HG03575 (cell line): Measurements from ENCODE around the gene SH3BP4.
"Not testable (repeated sequence)": the region's sequence is repeated elsewhere in the genome, so short reads cannot be mapped to it uniquely, and the experiment has no call there.

Source experiments
- ATAC-seq: cut with Tn5 transposase; IDR thresholded peaks from one replicate; pipeline ENCODE4 v1.9.1; 2021; ENCODE audit not compliant: unreplicated experiment, insufficient number of reproducible peaks, low FRiP score; ENCODE audit errors: extremely low read depth

The SH3BP4 gene

GRCh38 chr2:235044501-235045271 lies 92.9 kb downstream of the SH3BP4 start:
- ATAC-seq = no peak

GRCh38 chr2:235045336-235045972 lies 93.6 kb downstream of the SH3BP4 start:
- ATAC-seq = no peak

- ATAC-seq = no peak
These were observed 94.1 kb downstream of the SH3BP4 start for GRCh38 chr2:235045973-235046343.

GRCh38 chr2:235046589-235046988 lies 94.8 kb downstream of the SH3BP4 start:
- ATAC-seq = no peak

GRCh38 chr2:235047171-235048160 lies 95.6 kb downstream of the SH3BP4 start:
- ATAC-seq = no peak

- ATAC-seq = no peak
These were observed 96.7 kb downstream of the SH3BP4 start for GRCh38 chr2:235048549-235048948.

- no peak for ATAC-seq
These were observed 97.3 kb downstream of the SH3BP4 start for GRCh38 chr2:235049069-235049468.

GRCh38 chr2:235049719-235050118 lies 97.9 kb downstream of the SH3BP4 start:
- no peak for ATAC-seq

- ATAC-seq = no peak
These were observed 99.1 kb downstream of the SH3BP4 start for GRCh38 chr2:235050980-235051351.

GRCh38 chr2:235051436-235052260 lies 99.8 kb downstream of the SH3BP4 start:
- no peak for ATAC-seq

GRCh38 chr2:235052514-235053354 lies 100.9 kb downstream of the SH3BP4 start:
- no peak for ATAC-seq

GRCh38 chr2:235053651-235054050 lies 101.8 kb downstream of the SH3BP4 start:
- ATAC-seq = no peak

- ATAC-seq = no peak
These were observed 102.7 kb downstream of the SH3BP4 start for GRCh38 chr2:235054475-235054874.

GRCh38 chr2:235054919-235055318 lies 103.1 kb downstream of the SH3BP4 start:
- ATAC-seq = no peak

- no peak for ATAC-seq
These were observed 104.2 kb downstream of the SH3BP4 start for GRCh38 chr2:235055891-235056516.

GRCh38 chr2:235056768-235057167 lies 105.0 kb downstream of the SH3BP4 start:
- no peak for ATAC-seq

GRCh38 chr2:235057616-235058015 lies 105.8 kb downstream of the SH3BP4 start:
- ATAC-seq = not testable (repeated sequence)

- no peak for ATAC-seq
These were observed 107.3 kb downstream of the SH3BP4 start for GRCh38 chr2:235059161-235059560.
